GM19035 (cell line): ENCODE results near the gene NDUFAF8.

Experiments
- ATAC-seq: cut with Tn5 transposase; IDR thresholded peaks from one replicate; pipeline ENCODE4 v1.9.1; 2021; ENCODE audit not compliant: unreplicated experiment

NDUFAF8 gene

DNA sequence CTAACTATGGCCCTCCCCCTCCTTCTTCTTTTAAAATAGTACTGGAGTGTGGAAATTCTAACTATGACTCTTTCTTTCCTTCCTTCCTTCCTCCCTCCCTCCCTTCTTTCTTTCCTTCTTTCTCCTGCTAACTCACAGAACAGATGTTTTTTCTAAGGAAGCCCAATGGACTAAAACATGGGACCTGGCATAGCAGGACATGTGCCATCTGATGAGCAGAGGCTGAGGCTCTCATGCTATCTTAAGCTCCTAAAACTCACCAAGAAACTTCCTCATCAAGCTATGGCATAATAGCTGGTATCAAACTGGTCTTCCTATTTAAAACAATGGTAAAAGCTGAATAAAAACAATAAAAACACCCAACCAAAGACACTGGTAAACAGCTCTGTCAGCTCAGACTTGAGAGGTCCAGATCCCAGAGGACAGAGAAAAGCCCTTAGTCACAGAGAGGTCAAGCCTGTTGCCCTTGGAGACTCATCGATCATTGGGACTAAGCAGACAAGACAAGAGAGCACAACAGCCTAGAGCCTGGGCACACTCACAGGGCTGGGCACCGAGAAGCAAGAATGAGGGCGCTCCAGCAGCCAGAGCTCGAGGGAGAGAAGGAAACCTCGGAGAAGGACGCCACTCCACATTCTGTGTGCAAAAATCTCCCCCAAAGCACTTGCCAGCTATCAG, 28.4 kb downstream of the NDUFAF8 start:
- no peak for ATAC-seq

- no peak for ATAC-seq
These were observed 31.2 kb downstream of the NDUFAF8 start for GRCh38 chr17:81270279-81270678.

- no peak for ATAC-seq
These were observed 32.1 kb downstream of the NDUFAF8 start for GRCh38 chr17:81271226-81271625.

DNA sequence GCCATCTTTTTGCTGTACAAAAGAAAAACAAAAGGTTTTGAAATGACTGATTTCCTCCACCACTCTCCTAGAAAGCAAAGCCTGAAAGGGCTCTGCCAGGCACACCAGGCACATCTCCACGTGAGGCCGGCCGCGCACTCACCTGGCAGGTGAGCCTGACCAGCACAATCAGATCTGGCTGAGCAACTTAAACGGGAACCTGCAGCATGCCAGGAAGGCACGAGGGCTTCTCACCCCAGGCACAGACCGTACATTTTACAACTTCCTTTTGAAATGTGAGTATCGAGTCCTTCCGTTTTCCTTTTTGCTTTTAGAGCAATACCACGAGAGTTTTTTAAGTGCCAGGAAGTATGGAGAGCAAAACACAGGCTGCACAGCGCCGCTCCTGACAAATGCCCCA, 33.5 kb downstream of the NDUFAF8 start:
- no peak for ATAC-seq

- ATAC-seq = no peak
These were observed 34.8 kb downstream of the NDUFAF8 start for GRCh38 chr17:81273698-81274470.

DNA sequence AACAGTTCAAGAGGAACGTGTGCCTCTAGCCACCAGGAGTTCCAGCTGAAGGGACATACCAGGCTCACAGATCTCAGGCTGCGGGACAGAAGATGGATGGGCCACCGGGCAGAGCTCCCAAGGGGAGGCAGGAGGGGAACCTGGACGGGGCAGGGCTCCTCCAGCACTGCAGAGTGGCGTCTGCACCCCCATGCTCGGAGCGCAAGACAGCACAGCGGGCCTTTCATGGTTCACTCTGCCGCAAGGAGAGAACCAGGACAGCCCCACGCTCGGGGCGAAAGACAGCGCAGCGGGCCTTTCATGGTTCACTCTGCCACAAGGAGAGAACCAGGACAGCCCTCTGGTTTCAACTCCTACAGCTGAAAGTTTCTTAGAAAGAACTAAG, 35.3 kb downstream of the NDUFAF8 start:
- ATAC-seq = no peak

- ATAC-seq = no peak
These were observed 37.7 kb downstream of the NDUFAF8 start for GRCh38 chr17:81276781-81277180.

GRCh38 chr17:81277421-81277820, 38.3 kb downstream of the NDUFAF8 start:
- ATAC-seq = no peak

DNA sequence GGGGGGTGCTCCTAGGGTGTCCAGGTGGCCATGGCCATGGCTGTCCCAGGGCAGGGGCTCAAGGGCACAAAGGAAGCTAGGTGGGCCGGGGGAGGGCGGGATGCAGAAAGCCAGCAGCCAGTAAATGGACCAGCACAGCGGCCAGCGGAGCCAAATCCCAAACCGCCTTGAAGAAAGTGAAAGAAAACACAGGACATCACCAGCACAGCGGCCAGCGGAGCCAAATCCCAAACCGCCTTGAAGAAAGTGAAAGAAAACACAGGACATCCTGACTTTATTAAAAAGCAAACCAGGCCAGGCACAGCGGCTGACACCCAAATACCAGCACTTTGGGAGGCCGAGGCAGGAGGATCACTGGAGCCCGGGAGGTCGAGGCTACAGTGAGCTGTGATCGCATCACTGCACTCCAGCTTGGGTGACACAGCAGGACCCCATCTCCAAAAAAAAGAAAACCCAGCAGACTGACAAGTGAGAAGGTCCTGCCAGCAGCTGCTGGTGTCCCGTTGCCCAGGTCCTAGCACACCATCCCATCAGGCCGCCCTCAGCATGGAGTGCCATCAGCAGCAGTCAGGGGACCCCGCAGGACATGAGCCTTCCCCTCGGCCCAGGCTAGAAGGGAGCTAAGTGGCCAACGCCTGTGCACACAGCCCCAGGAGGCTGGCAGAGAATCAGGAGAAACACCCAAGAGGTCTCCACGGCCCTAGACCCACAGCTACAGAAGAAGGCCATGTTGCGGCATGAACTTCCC, 39.0 kb downstream of the NDUFAF8 start:
- ATAC-seq = no peak

DNA sequence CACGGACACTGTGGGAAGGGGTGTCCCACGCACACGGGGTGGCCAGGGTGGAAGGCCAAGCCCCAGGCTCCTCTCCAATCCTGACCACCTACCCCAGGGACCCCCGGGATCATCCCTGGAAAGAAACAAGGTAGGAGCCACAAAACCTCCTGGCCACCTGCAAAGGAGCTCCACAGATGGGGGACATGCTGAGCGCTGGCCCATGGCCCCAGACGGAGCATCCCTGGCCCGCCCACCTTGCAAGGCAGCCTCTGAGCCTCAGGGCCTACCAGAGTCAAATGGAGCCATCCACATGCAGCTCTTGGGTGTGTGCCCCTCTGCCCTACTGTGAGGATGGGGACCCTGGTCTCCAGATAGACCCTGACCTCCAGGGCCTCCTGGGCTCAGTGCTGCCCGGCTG, 39.7 kb downstream of the NDUFAF8 start:
- no peak for ATAC-seq

- no peak for ATAC-seq
These were observed 40.5 kb downstream of the NDUFAF8 start for GRCh38 chr17:81279278-81280275.

- ATAC-seq = no peak
These were observed 41.5 kb downstream of the NDUFAF8 start for GRCh38 chr17:81280571-81280970.

DNA sequence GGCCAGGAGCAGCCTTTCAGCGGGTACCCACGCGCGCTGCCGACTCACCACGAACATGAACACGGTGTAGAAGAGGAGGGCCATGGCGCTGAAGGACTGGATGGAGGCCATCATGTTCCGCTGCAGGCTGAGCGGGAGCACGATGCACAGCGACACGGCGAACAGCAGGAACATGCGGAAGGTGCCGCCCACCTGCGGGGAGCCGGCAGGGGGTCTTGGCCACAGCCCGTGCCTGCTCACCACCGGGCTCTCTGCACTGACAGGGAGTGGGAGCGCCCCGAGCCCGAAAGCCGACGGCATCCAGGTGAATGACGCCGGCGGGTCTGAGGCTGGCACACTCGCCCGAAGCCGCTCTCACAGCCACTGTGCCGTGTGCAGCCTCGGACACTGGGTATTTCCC, 43.0 kb downstream of the NDUFAF8 start:
- no peak for ATAC-seq

GRCh38 chr17:81282876-81283275, 43.8 kb downstream of the NDUFAF8 start:
- ATAC-seq = no peak

DNA sequence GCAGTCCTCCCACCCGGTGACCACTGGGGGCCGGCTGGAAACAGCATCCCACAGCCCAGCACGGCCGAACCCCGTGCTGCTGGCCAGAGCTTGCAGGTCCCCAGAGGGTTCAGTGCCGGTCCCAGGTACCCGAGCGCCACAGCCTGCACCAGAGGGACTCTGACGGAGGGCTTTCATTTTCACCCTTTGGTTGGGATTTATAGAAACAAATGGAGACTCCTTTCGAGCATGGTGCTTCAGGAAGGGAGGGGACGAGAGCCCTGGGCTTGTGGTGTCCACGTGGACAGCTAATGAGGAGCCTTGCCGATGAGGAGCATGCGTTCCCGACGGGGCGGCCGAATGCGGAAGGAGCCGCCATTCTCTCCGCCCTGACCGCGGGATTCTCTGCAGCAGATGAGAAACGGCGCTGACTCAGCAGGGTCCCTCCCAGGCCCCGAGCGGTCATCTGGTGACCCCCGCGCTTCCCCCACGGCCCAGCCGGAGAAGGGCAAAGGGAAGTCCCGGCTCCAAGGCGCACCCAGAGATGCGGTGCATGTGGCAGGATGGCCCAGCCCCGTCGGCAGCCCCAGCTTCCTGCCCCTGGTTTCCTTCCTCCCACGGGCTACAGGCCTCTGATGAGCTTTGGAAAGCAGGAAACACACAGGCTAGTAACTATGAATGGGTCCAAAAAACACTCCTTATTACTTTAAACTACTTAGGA, 46.2 kb downstream of the NDUFAF8 start:
- ATAC-seq = no peak

GRCh38 chr17:81285894-81286293, 46.8 kb downstream of the NDUFAF8 start:
- no peak for ATAC-seq

DNA sequence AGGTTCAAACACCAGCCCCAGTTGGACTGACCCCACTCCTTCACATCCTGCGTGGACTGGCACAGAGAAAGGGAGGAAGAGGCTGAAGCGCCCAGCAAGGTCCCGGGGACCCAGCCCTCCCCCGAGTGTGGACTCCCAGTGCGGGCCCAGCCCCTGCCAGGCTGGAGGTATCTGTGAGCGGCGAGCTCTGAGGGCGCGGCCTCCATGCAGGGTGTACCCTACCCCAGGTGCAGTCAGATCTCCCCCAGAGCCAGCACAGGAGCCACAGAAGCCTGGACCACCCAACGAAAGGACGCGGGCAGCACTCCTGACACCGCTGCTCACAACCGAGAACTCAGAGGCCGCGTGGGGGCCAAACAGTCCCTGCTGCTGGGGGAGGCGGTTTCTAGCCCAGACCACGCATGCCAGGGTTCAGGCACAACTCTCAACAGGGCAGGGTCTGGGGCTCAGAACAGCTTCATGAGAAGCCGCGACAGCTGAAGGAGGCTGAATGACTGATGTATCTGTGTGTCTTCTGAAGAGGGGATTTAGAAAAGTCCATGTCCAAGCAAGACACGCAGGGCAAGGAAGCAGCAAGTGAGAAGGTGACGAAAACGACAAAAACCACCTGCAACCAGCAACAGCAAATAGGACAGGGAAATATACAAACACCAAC, 47.5 kb downstream of the NDUFAF8 start:
- ATAC-seq = no peak

DNA sequence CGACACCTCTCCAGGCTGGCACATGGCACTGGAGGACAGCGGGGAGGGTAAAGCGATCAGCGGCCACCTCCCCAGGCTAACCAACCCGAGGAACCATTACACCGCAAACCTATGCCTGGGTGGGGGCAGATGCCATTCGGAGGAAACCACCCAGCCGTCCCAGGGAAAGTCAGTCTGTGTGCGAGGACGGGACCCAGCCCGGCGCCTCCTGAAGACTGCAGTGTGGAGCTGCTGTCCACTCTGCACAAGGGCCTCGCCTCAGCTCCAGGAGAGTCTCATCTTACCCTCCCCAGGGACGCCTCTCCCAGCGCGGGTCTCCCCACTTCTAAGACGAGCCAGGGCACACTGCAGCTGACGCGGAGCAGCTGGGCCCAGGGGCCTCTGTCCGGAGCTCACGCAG, 48.0 kb downstream of the NDUFAF8 start:
- no peak for ATAC-seq

DNA sequence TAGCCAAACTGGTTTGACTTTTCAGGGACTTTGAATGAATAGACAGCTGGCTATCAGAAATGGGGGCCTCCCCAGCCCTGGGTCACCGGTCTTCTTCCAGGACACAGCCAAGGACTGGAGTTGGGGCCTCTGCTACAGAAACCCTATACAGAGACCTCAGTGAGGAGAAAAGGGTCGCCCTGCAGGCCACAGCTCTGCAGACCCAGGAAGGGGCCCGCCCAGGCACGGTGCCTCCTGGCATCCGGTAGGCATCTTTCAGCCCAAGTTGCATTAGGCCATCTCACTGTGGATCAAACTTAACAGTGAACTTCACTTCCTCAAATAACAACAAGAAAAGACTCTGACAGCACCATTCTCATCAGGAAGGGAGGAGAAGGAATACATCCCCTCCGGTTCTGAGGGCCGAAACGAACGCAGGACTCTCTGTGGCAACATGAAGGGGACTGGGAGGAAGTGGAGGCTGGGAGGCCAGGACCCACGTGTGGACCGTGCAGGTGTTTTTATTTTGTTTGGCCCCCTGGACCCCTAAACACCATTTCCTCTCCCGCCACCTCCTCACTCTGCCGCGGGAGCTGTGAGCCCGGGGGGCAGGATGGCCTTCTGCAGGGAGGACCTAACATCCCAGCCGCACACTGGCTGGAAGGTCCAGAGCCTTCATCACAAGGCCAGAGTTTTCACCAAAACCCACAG, 48.8 kb downstream of the NDUFAF8 start:
- no peak for ATAC-seq
